GM23248 (cell line): ENCODE data around the gene AIP. TPM values are rescaled to one million over a fixed set of nuclear protein-coding genes. Genes with fewer than 3 reads are reported as not detected.

ENCODE experiments used
- DNase-seq: peaks from one replicate; pipeline ENCODE4 v3.0.0-alpha.2; 2015
- H2AFZ ChIP-seq: fragments of 200-600 bp; sonication (generic); 2 replicates; pipeline ENCODE4 v1.6.1; 2016; ENCODE audit warnings: antibody characterized with exemption
- H3F3A ChIP-seq: fragments of 200-600 bp; sonication (generic); 2 replicates; pipeline ENCODE4 v1.6.1; 2016; ENCODE audit warnings: mild to moderate bottlenecking, antibody characterized with exemption, mixed run types; ENCODE audit not compliant: insufficient read depth
- H3K27ac ChIP-seq: fragments of 200-600 bp; sonication (generic); 2 replicates; pipeline ENCODE4 v1.5.1; 2016; ENCODE audit warnings: mild to moderate bottlenecking
- H3K27me3 ChIP-seq: fragments of 200-600 bp; sonication (generic); replicated peaks from 2 replicates; pipeline ENCODE4 v1.6.1; 2016; ENCODE audit warnings: mild to moderate bottlenecking; ENCODE audit not compliant: insufficient read depth
- H3K36me3 ChIP-seq: fragments of 200-600 bp; sonication (generic); 2 replicates; pipeline ENCODE4 v1.6.1; 2016; ENCODE audit warnings: low read depth, mild to moderate bottlenecking
- H3K4me1 ChIP-seq: fragments of 200-600 bp; sonication (generic); 2 replicates; pipeline ENCODE4 v1.6.1; 2016; ENCODE audit warnings: mild to moderate bottlenecking; ENCODE audit not compliant: insufficient read depth
- H3K4me2 ChIP-seq: fragments of 200-600 bp; sonication (generic); one replicate; pipeline ENCODE4 v1.6.1; 2016; ENCODE audit warnings: mild to moderate bottlenecking; ENCODE audit not compliant: unreplicated experiment
- H3K4me3 ChIP-seq: fragments of 200-600 bp; sonication (generic); 2 replicates; pipeline ENCODE4 v1.5.1; 2016; ENCODE audit warnings: mild to moderate bottlenecking
- H3K79me2 ChIP-seq: fragments of 200-600 bp; sonication (generic); 2 replicates; pipeline ENCODE4 v1.6.1; 2016; ENCODE audit warnings: mild to moderate bottlenecking; ENCODE audit not compliant: insufficient read depth
- H3K9ac ChIP-seq: fragments of 200-600 bp; sonication (generic); 2 replicates; pipeline ENCODE4 v1.6.1; 2016; ENCODE audit warnings: mild to moderate bottlenecking
- H3K9me2 ChIP-seq: fragments of 200-600 bp; sonication (generic); 2 replicates; pipeline ENCODE4 v1.6.1; 2016; ENCODE audit warnings: mixed run types, mild to moderate bottlenecking, moderate library complexity; ENCODE audit not compliant: insufficient read depth
- H3K9me3 ChIP-seq: fragments of 200-600 bp; sonication (generic); one replicate; pipeline ENCODE4 v1.6.1; 2017; ENCODE audit warnings: low read depth
- H4K20me1 ChIP-seq: fragments of 200-600 bp; sonication (generic); 2 replicates; pipeline ENCODE4 v1.6.0; 2016; ENCODE audit not compliant: insufficient read depth
- EZH2 ChIP-seq: fragments of 200-600 bp; sonication (generic); IDR thresholded peaks from 2 replicates; pipeline ENCODE4 v1.6.1; 2018; ENCODE audit warnings: antibody characterized with exemption, mild to moderate bottlenecking; ENCODE audit not compliant: insufficient read depth, poor library complexity, severe bottlenecking
- EZH2phosphoT487 ChIP-seq: fragments of 200-600 bp; sonication (generic); IDR thresholded peaks from 2 replicates; pipeline ENCODE4 v1.6.1; 2018; ENCODE audit warnings: antibody characterized with exemption, moderate library complexity, mild to moderate bottlenecking, low read depth; ENCODE audit not compliant: insufficient read depth
- WGBS, 2 experiments: methylation state at CpG; one replicate each; pipeline ENCODE4 v1.1.6; 2015 to 2017; ENCODE audit warnings: low lambda C conversion rate in 2 of 2, low coverage in 1 of 2; ENCODE audit errors: missing lambda C conversion rate in 2 of 2; 5-methylcytosine and 5-hydroxymethylcytosine counted together
- in situ Hi-C: fragments of 300-500 bp; cut with MboI; formaldehyde crosslinking; loops from 2 replicates; pipeline ENCODE4 v1.15.0; 2020
- polyA plus RNA-seq: library from polyadenylated mRNA; unstranded; fragments of >200 nt; fragmentation: Nextera tagmentation; extraction: Ambion mirVana; gene quantifications from 2 replicates; pipeline ENCODE4 v1.2.1, GENCODE V29; 2016
- total RNA-seq: library from RNA; depleted of rRNA; stranded (reverse); fragments of >200 nt; shearing (Covaris generic); gene quantifications from 2 replicates; pipeline ENCODE4 v1.2.3, GENCODE V29; 2014

The AIP gene
- total and polyA plus RNA-seq, 2 experiments from 2014 or later, result 56.1 to 58.5 TPM

DNA sequence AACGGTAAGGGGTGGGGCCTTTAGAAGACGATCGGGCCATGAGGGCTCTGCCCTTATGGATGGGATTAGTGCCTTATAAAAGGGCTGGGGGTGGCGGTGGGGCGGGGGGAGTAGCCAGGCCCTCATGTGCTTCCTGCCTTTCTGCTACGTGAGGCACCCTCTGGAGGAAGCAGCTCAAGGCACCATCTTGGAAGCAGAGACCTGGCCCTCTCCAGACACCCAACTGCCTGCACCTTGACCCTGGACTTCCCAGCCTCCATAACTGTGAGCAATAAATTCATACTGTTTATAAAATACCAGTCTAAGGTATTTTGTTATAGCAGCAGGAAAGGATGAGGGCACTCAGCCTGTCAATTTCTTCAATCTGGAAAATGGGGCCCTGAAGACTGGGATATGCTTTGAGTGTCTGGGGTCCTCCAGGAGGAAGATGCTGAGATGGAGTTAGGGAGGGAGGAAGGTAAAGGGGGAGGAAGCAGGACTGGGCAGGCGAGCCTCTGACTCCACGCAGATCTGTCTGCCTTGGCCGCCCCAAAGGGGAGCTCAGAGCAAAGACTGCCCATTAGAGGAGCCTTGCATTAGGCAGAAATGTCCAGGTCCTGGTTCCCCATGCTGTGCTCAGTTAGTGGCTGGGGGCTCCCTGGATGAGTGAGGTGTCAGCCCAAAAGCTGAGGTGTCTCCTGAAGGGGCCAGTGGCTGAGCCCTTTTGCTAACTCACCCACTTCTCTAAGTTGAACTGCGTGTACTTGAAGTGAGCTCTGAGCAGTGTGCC, 35.1 kb downstream of the AIP start:
- no peak overlapping the region for H3K4me2 ChIP-seq
- no peaks in the 10 kb centered on the region for H3F3A ChIP-seq
- H3K9ac ChIP-seq, result no peak overlapping the region
- no peak for TF ChIP-seq EZH2phosphoT487
- no peak for TF ChIP-seq EZH2
- no peak for DNase-seq
- in situ Hi-C loops, result no loop called here
- H2AFZ ChIP-seq, result no peak overlapping the region
- no peak overlapping the region for H3K4me3 ChIP-seq
- WGBS, 2 experiments, result 35 to 44% methylated on average over 10 of the region's 10 CpGs
- H3K27ac ChIP-seq, result no peak overlapping the region
- H3K27me3 ChIP-seq, result peaks cover 14% of the 10 kb centered on the region; the same call in 1 of the 2 replicates
- no peaks in the 10 kb centered on the region for H3K4me1 ChIP-seq
- no peaks in the 10 kb centered on the region for H3K9me2 ChIP-seq
- no peaks in the 10 kb centered on the region for H4K20me1 ChIP-seq
- no peaks in the 10 kb centered on the region for H3K79me2 ChIP-seq
- H3K9me3 ChIP-seq, result no peaks in the 10 kb centered on the region
- no peaks in the 10 kb centered on the region for H3K36me3 ChIP-seq

DNA sequence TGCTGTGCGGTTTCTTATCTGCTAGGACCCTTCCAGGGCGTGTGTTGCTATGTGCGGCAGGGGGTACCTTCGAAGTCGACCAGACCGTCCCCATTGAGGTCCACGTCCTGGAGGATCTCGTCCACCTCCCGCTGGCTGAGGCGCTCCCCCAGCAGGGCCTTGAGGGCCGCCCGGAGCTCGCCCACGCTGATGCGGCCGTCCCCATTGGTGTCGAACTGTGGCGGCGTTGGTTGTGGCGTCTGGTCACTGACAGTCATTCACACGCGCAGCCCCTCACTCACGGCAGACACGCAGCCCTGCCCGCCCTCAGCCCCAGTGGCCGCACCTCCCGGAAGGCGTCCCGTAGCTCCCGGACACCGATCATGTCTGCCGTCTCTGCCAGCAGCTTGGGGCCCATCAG, 36.9 kb downstream of the AIP start:
- no peak overlapping the region for H2AFZ ChIP-seq
- WGBS, 2 experiments, result 77 to 80% methylated on average over 32 of the region's 32 CpGs
- peaks cover 4% of the 10 kb centered on the region; the same call in 1 of the 2 replicates for H3K27me3 ChIP-seq
- H3F3A ChIP-seq, result no peaks in the 10 kb centered on the region
- no peak overlapping the region for H3K4me2 ChIP-seq
- H3K27ac ChIP-seq, result no peak overlapping the region
- no peak overlapping the region for H3K9ac ChIP-seq
- no peak for DNase-seq
- H3K4me1 ChIP-seq, result no peaks in the 10 kb centered on the region
- H3K79me2 ChIP-seq, result no peaks in the 10 kb centered on the region
- H3K36me3 ChIP-seq, result no peaks in the 10 kb centered on the region
- H4K20me1 ChIP-seq, result no peaks in the 10 kb centered on the region
- no peak for TF ChIP-seq EZH2phosphoT487
- no peak for TF ChIP-seq EZH2
- in situ Hi-C loops, result no loop called here
- H3K9me2 ChIP-seq, result no peaks in the 10 kb centered on the region
- H3K4me3 ChIP-seq, result no peak overlapping the region
- no peaks in the 10 kb centered on the region for H3K9me3 ChIP-seq

GRCh38 chr11:67520856-67521824, 38.3 kb downstream of the AIP start:
- no peak overlapping the region for H3K27ac ChIP-seq
- H3K9me3 ChIP-seq, result no peaks in the 10 kb centered on the region
- no peaks in the 10 kb centered on the region for H4K20me1 ChIP-seq
- no peaks in the 10 kb centered on the region for H3K79me2 ChIP-seq
- TF ChIP-seq EZH2 (no peak), EZH2phosphoT487 (no peak)
- H3F3A ChIP-seq, result no peaks in the 10 kb centered on the region
- in situ Hi-C loops, result no loop called here
- H2AFZ ChIP-seq, result no peak overlapping the region
- H3K4me3 ChIP-seq, result no peak overlapping the region
- no peak for DNase-seq
- H3K36me3 ChIP-seq, result no peaks in the 10 kb centered on the region
- no peaks in the 10 kb centered on the region for H3K27me3 ChIP-seq
- WGBS, 2 experiments, result 71 to 77% methylated on average over 13 to 14 of the region's 16 CpGs
- H3K4me2 ChIP-seq, result no peak overlapping the region
- H3K9ac ChIP-seq, result no peak overlapping the region
- H3K9me2 ChIP-seq, result no peaks in the 10 kb centered on the region
- H3K4me1 ChIP-seq, result no peaks in the 10 kb centered on the region

DNA sequence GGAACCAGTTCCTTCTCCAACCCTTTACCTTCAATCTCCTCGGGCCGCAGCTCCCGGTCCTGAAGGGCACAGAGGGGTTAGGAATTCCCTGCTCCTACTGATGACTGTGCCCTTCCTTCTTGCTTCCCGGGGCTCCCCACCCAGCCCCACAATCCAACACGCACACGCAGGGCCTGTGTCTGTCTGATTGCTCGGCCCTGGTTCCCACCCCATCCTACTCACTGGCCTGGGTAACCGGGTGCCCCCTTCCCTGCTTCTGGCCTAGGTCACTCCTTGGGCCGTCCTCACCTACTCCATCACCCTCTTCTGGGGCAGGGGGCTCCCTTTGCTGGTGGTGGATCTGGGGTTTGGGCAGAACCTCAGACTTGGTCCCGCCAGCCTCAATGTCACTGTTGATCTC, 39.1 kb downstream of the AIP start:
- no peaks in the 10 kb centered on the region for H4K20me1 ChIP-seq
- H3K9ac ChIP-seq, result no peak overlapping the region
- in situ Hi-C loops, result no loop called here
- 55 to 58% methylated on average over 9 to 10 of the region's 10 CpGs for WGBS, 2 experiments
- no peaks in the 10 kb centered on the region for H3F3A ChIP-seq
- no peak for DNase-seq
- no peaks in the 10 kb centered on the region for H3K27me3 ChIP-seq
- no peaks in the 10 kb centered on the region for H3K9me2 ChIP-seq
- H3K36me3 ChIP-seq, result no peaks in the 10 kb centered on the region
- no peaks in the 10 kb centered on the region for H3K79me2 ChIP-seq
- TF ChIP-seq EZH2phosphoT487 (no peak), EZH2 (no peak)
- no peak overlapping the region for H2AFZ ChIP-seq
- H3K4me3 ChIP-seq, result no peak overlapping the region
- H3K9me3 ChIP-seq, result no peaks in the 10 kb centered on the region
- H3K4me2 ChIP-seq, result no peak overlapping the region
- no peaks in the 10 kb centered on the region for H3K4me1 ChIP-seq
- no peak overlapping the region for H3K27ac ChIP-seq
